Psoas muscle (tissue), 8 donors: ENCODE data around the gene DUSP8. TPM values are rescaled to one million over a fixed set of nuclear protein-coding genes. Genes with fewer than 3 reads are reported as not detected.

ENCODE experiments used
- ATAC-seq, 4 donors: fragments of 200-7000 bp; cut with Tn5 transposase; one replicate each; pipeline ENCODE4 v1.9.1; 2020; ENCODE audit warnings: moderate library complexity in 3 of 4, mild to moderate bottlenecking in 2 of 4
- DNase-seq, 2 donors: peaks; one replicate each; pipeline ENCODE4 v3.0.0-alpha.2; 2020
- H3K27ac ChIP-seq: fragments of 200-600 bp; one replicate; pipeline ENCODE4 v1.8.0; 2022
- H3K27me3 ChIP-seq, 3 donors: fragments of 200-600 bp in 1 of 3; one replicate each; pipeline versions ENCODE4 v1.6.1 to v1.8.0; 2013 to 2022; ENCODE audit warnings: low read length in 2 of 3, mild to moderate bottlenecking in 2 of 3, moderate library complexity in 1 of 3; ENCODE audit not compliant: insufficient read depth in 3 of 3
- H3K36me3 ChIP-seq, 2 donors: fragments of 200-600 bp in 1 of 2; one replicate each; pipeline versions ENCODE4 v1.6.1 to v1.8.0; 2013 to 2022; ENCODE audit warnings: low read depth in 1 of 2, mild to moderate bottlenecking in 1 of 2, moderate library complexity in 1 of 2; ENCODE audit not compliant: insufficient read depth in 1 of 2
- H3K4me1 ChIP-seq: fragments of 200-600 bp; one replicate; pipeline ENCODE4 v1.8.0; 2022
- H3K4me3 ChIP-seq: fragments of 200-600 bp; one replicate; pipeline ENCODE4 v1.8.0; 2022; ENCODE audit warnings: mild to moderate bottlenecking
- H3K9me3 ChIP-seq: fragments of 200-600 bp; one replicate; pipeline ENCODE4 v1.8.0; 2022
- WGBS, 3 donors: extraction: QIAGEN DNeasy Blood & Tissue Kit; methylation state at CpG; one replicate each; pipeline versions ENCODE4 v1.1.6 to v1.1.7; 2013; 5-methylcytosine and 5-hydroxymethylcytosine counted together
- intact Hi-C, 2 donors: fragments of 100-400 bp; cut with DNase I; formaldehyde crosslinking; loops; one replicate each; pipeline versions ENCODE4 v1.11.0 to v1.14.2; 2022
- polyA plus RNA-seq, 3 donors: library from polyadenylated mRNA; stranded (reverse); fragments of 200-250 nt; gene quantifications; one replicate each; pipeline ENCODE4 v1.2.3, GENCODE V29; 2013
- total RNA-seq, 4 donors: library from RNA; stranded (reverse); fragmentation: NEBNext Ultra II Directional in 2 of 4; extraction: Animal tissue kit (Norgen Biotek cat#: 25700) in 2 of 4; gene quantifications; one replicate each; pipeline versions ENCODE4 v1.2.1 to v1.2.4, GENCODE V29; 2021 to 2023
- TF ChIP-seq, protein P1 (sequence below): fragments of 200-600 bp; IDR thresholded peaks from one replicate; pipeline ENCODE4 v1.8.0; 2022; ENCODE audit warnings: antibody characterized with exemption
- donor health status: healthy with polysubstance abuse.
- donor health status: DM: no; HTN: no; CAD: no; lungs with moderate emphysema.
- donor health status: Bipolar disorder and iron deficiency.
- donor health status: healthy.
- donor health status: DM: yes; HTN: yes; CAD: no.
- donor health status: DM: no; HTN: no; CAD: no.
- donor health status: DM: no; HTN: no; CAD: no.
- donor health status: DM: yes; HTN: yes; CAD: no.

DUSP8 gene
- total and polyA plus RNA-seq, 7 donors = 1.0 to 15.2 (median 9.9) TPM

DNA sequence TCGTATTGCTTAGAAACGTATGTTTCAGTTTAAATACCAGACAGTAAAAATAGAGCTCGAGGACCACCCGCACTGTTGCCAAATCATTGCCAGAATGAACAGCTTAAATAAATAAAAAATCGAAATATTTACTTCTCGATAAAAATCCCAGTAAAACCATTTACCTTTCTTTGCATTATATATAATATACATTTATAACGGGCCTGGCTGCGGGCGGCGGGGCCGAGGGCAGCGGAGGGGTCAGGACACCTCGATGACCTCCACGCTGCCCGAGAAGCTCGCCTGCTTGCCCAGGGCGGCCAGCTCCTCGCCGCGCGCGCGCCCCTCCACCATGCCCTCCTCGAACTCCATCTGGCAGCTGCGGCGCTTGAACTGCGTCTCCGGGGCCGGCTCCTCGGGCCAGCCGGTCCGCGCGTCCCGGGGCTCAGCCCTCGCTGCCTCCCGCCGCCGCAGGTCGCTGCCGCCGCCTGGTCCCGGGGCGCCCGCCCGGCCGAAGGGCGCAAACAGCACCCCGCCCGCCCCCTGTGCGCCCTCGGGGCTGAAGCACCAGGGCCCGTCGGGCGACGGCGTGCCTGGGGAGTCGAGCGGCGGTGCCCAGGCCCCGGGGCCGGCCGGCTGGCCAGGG is 15.7 kb downstream of the DUSP8 start:
- intact Hi-C loops = no loop called here
- Histone ChIP-seq H3K9me3 (no peaks in the 10 kb centered on the region), H3K36me3 (peaks cover 0 to 23% of the 10 kb centered on the region in 2 donors), H3K4me3 (no peak overlapping the region), H3K4me1 (peaks cover 51% of the 10 kb centered on the region), H3K27ac (no peak overlapping the region), H3K27me3 (no peaks in the 10 kb centered on the region)
- no peak for ATAC-seq
- 86 to 89% (median 87%) methylated on average over 49 to 63 of the region's 63 CpGs for WGBS, 3 donors
- peak in 1 of 2 donors; percentile 49 for DNase-seq
- TF ChIP-seq, protein P1, sequence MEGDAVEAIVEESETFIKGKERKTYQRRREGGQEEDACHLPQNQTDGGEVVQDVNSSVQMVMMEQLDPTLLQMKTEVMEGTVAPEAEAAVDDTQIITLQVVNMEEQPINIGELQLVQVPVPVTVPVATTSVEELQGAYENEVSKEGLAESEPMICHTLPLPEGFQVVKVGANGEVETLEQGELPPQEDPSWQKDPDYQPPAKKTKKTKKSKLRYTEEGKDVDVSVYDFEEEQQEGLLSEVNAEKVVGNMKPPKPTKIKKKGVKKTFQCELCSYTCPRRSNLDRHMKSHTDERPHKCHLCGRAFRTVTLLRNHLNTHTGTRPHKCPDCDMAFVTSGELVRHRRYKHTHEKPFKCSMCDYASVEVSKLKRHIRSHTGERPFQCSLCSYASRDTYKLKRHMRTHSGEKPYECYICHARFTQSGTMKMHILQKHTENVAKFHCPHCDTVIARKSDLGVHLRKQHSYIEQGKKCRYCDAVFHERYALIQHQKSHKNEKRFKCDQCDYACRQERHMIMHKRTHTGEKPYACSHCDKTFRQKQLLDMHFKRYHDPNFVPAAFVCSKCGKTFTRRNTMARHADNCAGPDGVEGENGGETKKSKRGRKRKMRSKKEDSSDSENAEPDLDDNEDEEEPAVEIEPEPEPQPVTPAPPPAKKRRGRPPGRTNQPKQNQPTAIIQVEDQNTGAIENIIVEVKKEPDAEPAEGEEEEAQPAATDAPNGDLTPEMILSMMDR = no peak

GRCh38 chr11:1555713-1556153 is 16.3 kb downstream of the DUSP8 start:
- Histone ChIP-seq H3K27ac (no peak overlapping the region), H3K9me3 (no peaks in the 10 kb centered on the region)
- DNase-seq = peak in 1 of 2 donors; percentile 47

GRCh38 chr11:1554981-1555712 is 16.9 kb downstream of the DUSP8 start:
- Histone ChIP-seq H3K4me1 (peaks cover 41% of the 10 kb centered on the region), H3K27ac (no peak overlapping the region)
- WGBS, 3 donors = 81 to 86% (median 85%) methylated on average over 10 to 13 of the region's 13 CpGs

More at GRCh38 chr11:1555713-1556153, 16.3 kb downstream of the DUSP8 start:
- no peak for ATAC-seq
- TF ChIP-seq, protein P1 = no peak
- no peaks in the 10 kb centered on the region for H3K27me3 ChIP-seq
- WGBS, 3 donors = 89 to 95% (median 91%) methylated on average over 7 to 9 of the region's 9 CpGs
- H3K36me3 ChIP-seq = peaks cover 0 to 21% of the 10 kb centered on the region in 2 donors
- intact Hi-C loops = no loop called here
- no peak overlapping the region for H3K4me3 ChIP-seq
- H3K4me1 ChIP-seq = peaks cover 47% of the 10 kb centered on the region

DNA sequence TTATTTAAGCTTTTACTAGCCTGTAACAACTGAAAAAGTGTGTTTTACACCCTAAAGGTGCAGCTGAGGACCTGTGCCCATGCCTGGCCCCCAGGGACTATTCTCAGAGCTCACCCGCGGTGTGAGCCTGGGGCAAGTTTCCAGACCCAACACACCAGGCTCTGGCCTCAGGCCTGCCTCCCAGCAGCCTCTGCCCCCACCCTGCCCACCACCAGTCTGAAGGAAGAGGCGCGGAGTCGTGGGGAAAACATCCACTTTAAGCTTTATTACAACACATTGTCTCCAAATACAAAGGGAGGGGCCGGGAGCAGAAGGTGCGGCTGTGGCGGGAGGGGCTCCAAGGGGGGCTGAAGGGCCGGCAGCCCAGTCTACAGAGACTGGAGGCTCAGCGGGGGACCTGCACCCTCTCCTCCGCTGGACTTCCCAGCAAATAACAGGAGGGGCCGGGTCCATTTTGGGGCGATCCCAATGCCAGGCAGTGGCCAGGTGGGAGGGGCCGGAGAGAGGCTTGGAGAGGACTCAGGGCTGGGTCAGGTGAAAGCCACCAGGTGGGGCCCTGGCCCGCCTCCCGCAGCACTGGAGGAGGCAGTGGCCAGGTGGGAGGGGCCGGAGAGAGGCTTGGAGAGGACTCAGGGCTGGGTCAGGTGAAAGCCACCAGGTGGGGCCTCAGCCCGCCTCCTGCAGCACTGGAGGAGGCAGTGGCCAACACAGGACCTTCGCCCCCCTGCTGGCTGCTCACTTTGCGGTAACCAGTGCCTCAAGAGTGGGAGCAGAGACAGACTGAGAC is 18.1 kb downstream of the DUSP8 start:
- H3K27ac ChIP-seq = no peak overlapping the region
- intact Hi-C loops = no loop called here
- H3K4me3 ChIP-seq = no peak overlapping the region
- H3K36me3 ChIP-seq = peaks cover 0 to 14% of the 10 kb centered on the region in 2 donors
- no peaks in the 10 kb centered on the region for H3K9me3 ChIP-seq
- ATAC-seq = no peak
- WGBS, 3 donors = 58 to 69% (median 69%) methylated on average over 15 to 20 of the region's 20 CpGs
- no peaks in the 10 kb centered on the region for H3K27me3 ChIP-seq
- TF ChIP-seq, protein P1 = no peak
- no peak for DNase-seq
- H3K4me1 ChIP-seq = peaks cover 33% of the 10 kb centered on the region

More at GRCh38 chr11:1554981-1555712, 16.9 kb downstream of the DUSP8 start:
- Histone ChIP-seq H3K9me3 (no peaks in the 10 kb centered on the region), H3K27me3 (no peaks in the 10 kb centered on the region), H3K4me3 (no peak overlapping the region), H3K36me3 (peaks cover 0 to 15% of the 10 kb centered on the region in 2 donors)
- ATAC-seq (no peak), DNase-seq (peak in 1 of 2 donors; percentile 31)
- TF ChIP-seq, protein P1 = no peak
- intact Hi-C loops = no loop called here
